Breast epithelium (tissue), 4 donors: Measurements from ENCODE around the gene DMP1. TPM values are rescaled to one million over a fixed set of nuclear protein-coding genes. Genes with fewer than 3 reads are reported as not detected.

Source experiments
- DNase-seq, 2 donors: peaks; one replicate each; pipeline ENCODE4 v3.0.0-alpha.2; 2019; ENCODE audit warnings: low spot score in 2 of 2
- H3K27ac ChIP-seq, 2 donors: fragments of 200-600 bp; sonication (generic) in 1 of 2; one replicate each; pipeline ENCODE4 v1.5.1; 2016 to 2019; ENCODE audit warnings: mild to moderate bottlenecking in 1 of 2
- H3K27me3 ChIP-seq, 2 donors: fragments of 200-600 bp; sonication (generic) in 1 of 2; one replicate each; pipeline versions ENCODE4 v1.5.1 to v1.6.0; 2017 to 2019; ENCODE audit warnings: control low read depth in 1 of 2, mild to moderate bottlenecking in 1 of 2
- H3K36me3 ChIP-seq: fragments of 200-600 bp; one replicate; pipeline ENCODE4 v1.5.1; 2019
- H3K4me1 ChIP-seq, 2 donors: fragments of 200-600 bp; sonication (generic); one replicate each; pipeline ENCODE4 v1.5.1; 2016 to 2019; ENCODE audit warnings: control low read depth in 1 of 2
- H3K4me3 ChIP-seq, 3 donors: fragments of 200-600 bp; sonication (generic); 1 replicate in 2 of 3; 2 replicates in 1 of 3; pipeline ENCODE4 v1.5.1; 2016 to 2019; ENCODE audit warnings: mild to moderate bottlenecking in 3 of 3, moderate library complexity in 2 of 3
- H3K9me3 ChIP-seq, 2 donors: fragments of 200-600 bp; sonication (generic) in 1 of 2; one replicate each; pipeline ENCODE4 v1.5.1; 2016 to 2019; ENCODE audit warnings: control low read depth in 1 of 2
- CTCF ChIP-seq, 3 donors: fragments of 450-650 bp; IDR thresholded peaks; one replicate each; pipeline ENCODE4 v1.5.1; 2016 to 2017; ENCODE audit warnings: antibody characterized with exemption in 3 of 3, mild to moderate bottlenecking in 3 of 3, moderate library complexity in 3 of 3
- POLR2A ChIP-seq: fragments of 450-650 bp; IDR thresholded peaks from one replicate; pipeline ENCODE4 v1.6.1; 2016; ENCODE audit warnings: antibody characterized with exemption, mild to moderate bottlenecking, moderate library complexity
- POLR2AphosphoS5 ChIP-seq, 3 donors: sonication (generic); formaldehyde crosslinking; IDR thresholded peaks; one replicate each; pipeline ENCODE4 v1.6.1; 2017; ENCODE audit warnings: antibody characterized with exemption in 3 of 3
- intact Hi-C: fragments of 100-400 bp; cut with DNase I; formaldehyde crosslinking; loops from one replicate; pipeline ENCODE4 v1.15.1; 2023; ENCODE audit warnings: low total_unique reads
- total RNA-seq, 3 donors: library from RNA; depleted of rRNA; stranded (reverse); fragments of >200 nt; gene quantifications; one replicate each; pipeline ENCODE4 v1.1.0, GENCODE V29; 2016

The DMP1 gene
- total RNA-seq, 3 donors from 2014 or later = not detected

- TF ChIP-seq POLR2AphosphoS5 (IDR thresholded peaks at IDR 0.05) (no peak), POLR2A (no peak), CTCF (IDR thresholded peaks at IDR 0.05) (no peak)
- Histone ChIP-seq H3K9me3 (no peaks in the 10 kb centered on the region), H3K36me3 (no peaks in the 10 kb centered on the region), H3K4me1 (no peaks in the 10 kb centered on the region), H3K27ac (no peak overlapping the region), H3K27me3 (no peaks in the 10 kb centered on the region), H3K4me3 (no peak overlapping the region)
- no peak for DNase-seq
- intact Hi-C loops = no loop called here
Measured at GRCh38 chr4:87632469-87632868, 17.6 kb upstream of the DMP1 start.

GRCh38 chr4:87633243-87633642 is 16.8 kb upstream of the DMP1 start:
- Histone ChIP-seq H3K4me3 (no peak overlapping the region), H3K27me3 (no peaks in the 10 kb centered on the region), H3K4me1 (no peaks in the 10 kb centered on the region), H3K9me3 (no peaks in the 10 kb centered on the region), H3K27ac (no peak overlapping the region), H3K36me3 (no peaks in the 10 kb centered on the region)
- no peak for TF ChIP-seq POLR2AphosphoS5 (IDR thresholded peaks at IDR 0.05)
- TF ChIP-seq POLR2A = no peak
- no peak for TF ChIP-seq CTCF (IDR thresholded peaks at IDR 0.05)
- DNase-seq = no peak
- intact Hi-C loops = no loop called here

GRCh38 chr4:87644286-87644685 is 5.8 kb upstream of the DMP1 start:
- H3K4me1 ChIP-seq = no peaks in the 10 kb centered on the region
- peaks cover 0 to 4% of the 10 kb centered on the region in 2 donors for H3K9me3 ChIP-seq
- TF ChIP-seq CTCF (IDR thresholded peaks at IDR 0.05) = no peak
- no peak for TF ChIP-seq POLR2A
- TF ChIP-seq POLR2AphosphoS5 (IDR thresholded peaks at IDR 0.05) = no peak
- no peaks in the 10 kb centered on the region for H3K36me3 ChIP-seq
- intact Hi-C loops = no loop called here
- H3K27me3 ChIP-seq = no peaks in the 10 kb centered on the region
- H3K27ac ChIP-seq = no peak overlapping the region
- H3K4me3 ChIP-seq = no peak overlapping the region
- DNase-seq = no peak

GRCh38 chr4:87650938-87651337 is 858 bp downstream of the DMP1 start:
- Histone ChIP-seq H3K36me3 (no peaks in the 10 kb centered on the region), H3K4me3 (no peak overlapping the region), H3K4me1 (no peaks in the 10 kb centered on the region), H3K27ac (no peak overlapping the region), H3K9me3 (no peaks in the 10 kb centered on the region), H3K27me3 (no peaks in the 10 kb centered on the region)
- intact Hi-C loops = no loop called here
- DNase-seq = no peak
- TF ChIP-seq POLR2AphosphoS5 (IDR thresholded peaks at IDR 0.05) (no peak), POLR2A (no peak), CTCF (IDR thresholded peaks at IDR 0.05) (no peak)

GRCh38 chr4:87651941-87652340 is 1.9 kb downstream of the DMP1 start:
- Histone ChIP-seq H3K4me3 (no peak overlapping the region), H3K36me3 (no peaks in the 10 kb centered on the region), H3K27me3 (no peaks in the 10 kb centered on the region), H3K4me1 (no peaks in the 10 kb centered on the region), H3K9me3 (no peaks in the 10 kb centered on the region), H3K27ac (no peak overlapping the region)
- TF ChIP-seq CTCF (IDR thresholded peaks at IDR 0.05) = no peak
- TF ChIP-seq POLR2A = no peak
- TF ChIP-seq POLR2AphosphoS5 (IDR thresholded peaks at IDR 0.05) = no peak
- no peak for DNase-seq
- intact Hi-C loops = no loop called here
